GM12878 (cell line): ENCODE results near the gene NECTIN2. TPM values are rescaled to one million over a fixed set of nuclear protein-coding genes. Genes with fewer than 3 reads are reported as not detected.

Experiments
- ATAC-seq: fragments of 200-7000 bp; cut with Tn5 transposase; 3 replicates; pipeline ENCODE4 v1.9.1; 2020; ENCODE audit warnings: mild to moderate bottlenecking, moderate library complexity
- BruUV-seq: library from RNA; stranded (reverse); fragments of 400-500 nt; replicated peaks from 2 replicates; lab custom pipeline; 2021; lab: Mats Ljungman, UMichigan
- CTCF ChIA-PET: fragments of 300-600 bp; sonication (Branson Sonifier 250); formaldehyde crosslinking; extraction: SDS; loops from one replicate; lab custom pipeline; 2021; ENCODE audit warnings: inconsistent platforms; lab: Yijun Ruan, JAX
- POLR2A ChIA-PET: fragments of 350-600 bp; formaldehyde crosslinking; extraction: SDS; loops from one replicate; lab custom pipeline; 2021; ENCODE audit warnings: inconsistent platforms; lab: Charles Lee
- RAD21 ChIA-PET: fragments of 300-600 bp; sonication (Branson Sonifier 250); formaldehyde crosslinking; loops from one replicate; lab custom pipeline; 2023; ENCODE audit warnings: antibody characterized with exemption; ENCODE audit not compliant: unreplicated experiment; lab: Charles Lee
- SMC1A ChIA-PET: fragments of 300-600 bp; sonication (Branson Sonifier 250); formaldehyde crosslinking; loops from one replicate; lab custom pipeline; 2023; ENCODE audit not compliant: unreplicated experiment, uncharacterized antibody; lab: Charles Lee
- DNase-seq: peaks from one replicate; pipeline ENCODE4 v3.0.0-alpha.2; 2011; ENCODE audit warnings: low read depth, low spot score
- FAIRE-seq: peaks from 3 replicates; lab custom pipeline; 2011; peaks lifted over from hg19 to GRCh38; lab: Jason Lieb, UNC
- H2AFZ ChIP-seq: 2 replicates; pipeline ENCODE4 v1.6.0; 2011; ENCODE audit warnings: low read depth, low read length, control low read depth; ENCODE audit not compliant: control insufficient read depth
- H3K27ac ChIP-seq: 2 replicates; pipeline ENCODE4 v1.5.1; 2011; ENCODE audit warnings: control low read depth; ENCODE audit not compliant: control insufficient read depth, insufficient read depth
- H3K27me3 ChIP-seq, 2 experiments: replicated peaks in 1 of 2; 2 replicates each; pipeline versions ENCODE4 v1.6.0 to v1.6.1; 2011; ENCODE audit warnings: low read length in 1 of 2; ENCODE audit not compliant: control insufficient read depth in 2 of 2, insufficient read depth in 2 of 2
- H3K36me3 ChIP-seq, 2 experiments: 2 replicates each; pipeline ENCODE4 v1.5.1; 2011; ENCODE audit warnings: low read length in 1 of 2; ENCODE audit not compliant: control insufficient read depth in 2 of 2, insufficient read depth in 2 of 2
- H3K4me1 ChIP-seq: 2 replicates; pipeline ENCODE4 v1.6.1; 2011; ENCODE audit warnings: mild to moderate bottlenecking, low read length, moderate library complexity, mixed read lengths; ENCODE audit not compliant: control insufficient read depth, insufficient read depth
- H3K4me2 ChIP-seq: 2 replicates; pipeline ENCODE4 v1.6.0; 2011; ENCODE audit warnings: control low read depth; ENCODE audit not compliant: control insufficient read depth, insufficient read depth
- H3K4me3 ChIP-seq: fragments of 200-600 bp; sonication (generic); 2 replicates; pipeline ENCODE4 v1.5.1; 2016
- H3K79me2 ChIP-seq: 2 replicates; pipeline ENCODE4 v1.6.0; 2011; ENCODE audit warnings: low read length; ENCODE audit not compliant: control insufficient read depth, insufficient read depth
- H3K9ac ChIP-seq: 2 replicates; pipeline ENCODE4 v1.8.0; 2011; ENCODE audit warnings: low read length, control low read depth, mixed read lengths; ENCODE audit not compliant: control insufficient read depth, insufficient read depth
- H3K9me3 ChIP-seq: replicated peaks from 3 replicates; pipeline ENCODE4 v1.5.1; 2011; ENCODE audit warnings: mild to moderate bottlenecking, low read length; ENCODE audit not compliant: control insufficient read depth, insufficient read depth
- H4K20me1 ChIP-seq: 2 replicates; pipeline ENCODE4 v1.6.0; 2011; ENCODE audit not compliant: control insufficient read depth, insufficient read depth
- BACH1 ChIP-seq: fragments of 450-650 bp; IDR thresholded peaks from 2 replicates; pipeline ENCODE4 v1.6.1; 2017; ENCODE audit warnings: mild to moderate bottlenecking, borderline replicate concordance
- CHD1 ChIP-seq: IDR thresholded peaks from 2 replicates; pipeline ENCODE4 v1.6.1; 2012; ENCODE audit warnings: low read depth, low read length, improper control_type of control experiment
- CHD2 ChIP-seq: IDR thresholded peaks from 2 replicates; pipeline ENCODE4 v1.6.1; 2011; ENCODE audit warnings: low read depth, low read length, improper control_type of control experiment, borderline replicate concordance
- ESRRA ChIP-seq: IDR thresholded peaks from 2 replicates; pipeline ENCODE4 v1.6.1; 2012; ENCODE audit warnings: mild to moderate bottlenecking, low read length, improper control_type of control experiment
- HDAC2 ChIP-seq: fragments of 200-600 bp; sonication (generic); IDR thresholded peaks from 2 replicates; pipeline ENCODE4 v1.6.1; 2017
- IKZF2 ChIP-seq, 2 experiments: fragments of 450-650 bp; IDR thresholded peaks; 2 replicates each; pipeline ENCODE4 v1.6.1; 2017; ENCODE audit warnings: mild to moderate bottlenecking in 2 of 2, moderate library complexity in 2 of 2
- KLF5 ChIP-seq: fragments of 450-650 bp; IDR thresholded peaks from 2 replicates; pipeline ENCODE4 v1.6.1; 2014; ENCODE audit warnings: mild to moderate bottlenecking; ENCODE audit not compliant: partially characterized antibody
- MEF2A ChIP-seq: IDR thresholded peaks from 2 replicates; pipeline ENCODE4 v1.6.1; 2011; ENCODE audit warnings: low read depth, mild to moderate bottlenecking, low read length, moderate library complexity; ENCODE audit not compliant: insufficient read depth
- MTA3 ChIP-seq: IDR thresholded peaks from 2 replicates; pipeline ENCODE4 v1.6.1; 2012; ENCODE audit warnings: low read length, inconsistent platforms, borderline replicate concordance
- MXI1 ChIP-seq: fragments of 150-350 bp; IDR thresholded peaks from 2 replicates; pipeline ENCODE4 v1.6.1; 2011; ENCODE audit warnings: low read depth, mild to moderate bottlenecking, inconsistent platforms, low read length, improper control_type of control experiment
- RCOR1 ChIP-seq: conservative IDR thresholded peaks from 2 replicates; pipeline ENCODE4 v1.6.1; 2012; ENCODE audit warnings: low read depth, low read length, improper control_type of control experiment
- SIN3A ChIP-seq: IDR thresholded peaks from 2 replicates; pipeline ENCODE4 v1.6.1; 2012; ENCODE audit warnings: low read depth, low read length, improper control_type of control experiment
- SKIL ChIP-seq: fragments of 450-650 bp; IDR thresholded peaks from 2 replicates; pipeline ENCODE4 v1.6.1; 2017; ENCODE audit warnings: mild to moderate bottlenecking, low read depth, inconsistent platforms; ENCODE audit not compliant: poor library complexity, severe bottlenecking
- STAT1 ChIP-seq: fragments of 450-650 bp; conservative IDR thresholded peaks from 2 replicates; pipeline ENCODE4 v1.6.1; 2014; ENCODE audit warnings: antibody characterized with exemption, mild to moderate bottlenecking
- TAF1 ChIP-seq: IDR thresholded peaks from 2 replicates; pipeline ENCODE4 v1.6.1; 2011; ENCODE audit warnings: mild to moderate bottlenecking, low read depth, low read length, borderline replicate concordance
- TARDBP ChIP-seq: IDR thresholded peaks from 2 replicates; pipeline ENCODE4 v1.6.1; 2016; ENCODE audit warnings: borderline replicate concordance
- TBL1XR1 ChIP-seq: IDR thresholded peaks from 2 replicates; pipeline ENCODE4 v1.6.1; 2012; ENCODE audit warnings: low read depth, low read length, improper control_type of control experiment
- TCF12 ChIP-seq: IDR thresholded peaks from 2 replicates; pipeline ENCODE4 v1.6.1; 2011; ENCODE audit warnings: low read depth, mild to moderate bottlenecking, low read length
- ZBTB33 ChIP-seq: fragments of 450-650 bp; IDR thresholded peaks from 2 replicates; pipeline ENCODE4 v1.6.1; 2017; ENCODE audit warnings: mild to moderate bottlenecking
- ZNF384 ChIP-seq: IDR thresholded peaks from 2 replicates; pipeline ENCODE4 v1.6.1; 2012; ENCODE audit warnings: low read depth, mild to moderate bottlenecking, low read length, improper control_type of control experiment, borderline replicate concordance
- WGBS: methylation state at CpG from one replicate; pipeline ENCODE4 v1.1.6; 2016; ENCODE audit warnings: low lambda C conversion rate; ENCODE audit not compliant: insufficient replicate concordance, insufficient coverage; ENCODE audit errors: missing lambda C conversion rate; 5-methylcytosine and 5-hydroxymethylcytosine counted together
- in situ Hi-C: fragments of 300-500 bp; cut with MboI; formaldehyde crosslinking; loops from 9 replicates; pipeline ENCODE4 v1.14.3; 2018; ENCODE audit warnings: mixed read lengths
- intact Hi-C: fragments of 100-400 bp; cut with micrococcal nuclease; formaldehyde crosslinking; loops from one replicate; pipeline ENCODE4 v1.14.2; 2022; ENCODE audit not compliant: unreplicated experiment
- polyA plus RNA-seq, 11 experiments: library from polyadenylated mRNA; depleted of rRNA in 4 of 11; unstranded in 6 of 11; stranded (reverse) in 5 of 11; fragments of >200 nt; fragmentation: Nextera tagmentation in 4 of 11; fragmentation: Illumina TruSeq in 1 of 11; extraction: Ambion mirVana in 4 of 11; extraction: Trizol in 1 of 11; gene quantifications; 1 replicate in 1 of 11; 2 replicates in 10 of 11; pipeline versions ENCODE4 v1.2.1 to v1.2.3, GENCODE V29; 2011 to 2016; ENCODE audit warnings: inconsistent platforms in 2 of 11, missing spikeins in 2 of 11, low read depth in 1 of 11
- total RNA-seq, 4 experiments: library from RNA; depleted of rRNA in 3 of 4; stranded (reverse); fragments of >200 nt in 3 of 4; fragmentation: Illumina TruSeq in 1 of 4; extraction: Trizol in 1 of 4; gene quantifications; 2 replicates each; pipeline versions ENCODE4 v1.2.1 to v1.2.3, GENCODE V29; 2013 to 2021

Gene NECTIN2
- total and polyA plus RNA-seq, 10 of the 15 experiments (the other 5 are each of a cell fraction or from before 2014, with no cell fraction given): 0.05 to 0.36 (median 0.26) TPM; not detected in 5

DNA sequence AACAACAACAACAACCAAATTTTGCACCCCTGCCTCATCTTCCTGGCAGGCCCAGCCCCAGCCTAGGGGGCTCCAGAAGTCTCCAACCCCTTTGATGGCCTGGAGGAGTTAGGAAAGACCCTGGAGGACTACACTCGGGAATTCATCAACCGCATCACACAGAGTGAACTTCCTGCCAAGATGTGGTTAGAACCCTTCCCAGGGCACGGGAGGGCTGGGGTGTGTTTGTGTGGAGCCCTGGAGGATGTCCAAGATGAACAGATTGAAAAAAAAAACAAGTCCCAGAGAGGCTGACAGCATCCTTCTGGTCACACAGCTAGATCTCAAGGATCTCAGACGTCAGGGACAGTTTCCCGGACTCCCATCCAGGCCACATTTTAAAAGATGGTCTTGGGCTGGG lies 81.6 kb downstream of the NECTIN2 start:
- no peaks in the 10 kb centered on the region for H3K9me3 ChIP-seq
- no peaks in the 10 kb centered on the region for H3K79me2 ChIP-seq
- ChIA-PET CTCF (no interaction called here), RAD21 (no interaction called here), SMC1A (no interaction called here), POLR2A (no interaction called here)
- H3K4me3 ChIP-seq: no peak overlapping the region
- no peaks in the 10 kb centered on the region for H3K36me3 ChIP-seq
- 4% methylated on average over 5 of the region's 5 CpGs for WGBS
- H4K20me1 ChIP-seq: no peaks in the 10 kb centered on the region
- H3K4me2 ChIP-seq: no peak overlapping the region
- no peak for ATAC-seq
- H3K27ac ChIP-seq: no peak overlapping the region
- intact Hi-C loops (no loop called here), in situ Hi-C loops (no loop called here)
- H3K4me1 ChIP-seq: no peaks in the 10 kb centered on the region
- no peak overlapping the region for H2AFZ ChIP-seq
- FAIRE-seq: no peak
- no peak for TF ChIP-seq CHD2
- TF ChIP-seq TAF1: no peak
- TF ChIP-seq ZBTB33: no peak
- no peak for TF ChIP-seq SIN3A
- TF ChIP-seq ESRRA: no peak
- no peak for TF ChIP-seq MXI1
- TF ChIP-seq IKZF2 (IDR thresholded peaks at IDR 0.05): no peak
- TF ChIP-seq BACH1: no peak
- TF ChIP-seq STAT1: no peak
- TF ChIP-seq TBL1XR1: no peak
- TF ChIP-seq ZNF384: no peak
- no peak for TF ChIP-seq KLF5
- no peak for TF ChIP-seq HDAC2
- no peak for TF ChIP-seq MTA3
- TF ChIP-seq SKIL: no peak
- TF ChIP-seq TCF12: no peak
- TF ChIP-seq RCOR1: no peak
- TF ChIP-seq CHD1: no peak
- no peak for TF ChIP-seq MEF2A
- TF ChIP-seq TARDBP: no peak
- H3K27me3 ChIP-seq: no peaks in the 10 kb centered on the region; a peak in 1 of 4 replicates
- no TSS peak for BruUV-seq
- no peak overlapping the region for H3K9ac ChIP-seq
- no peak for DNase-seq
